GM21786 (cell line): Measurements from ENCODE around the gene PDXK.
"Not testable (repeated sequence)": the region's sequence is repeated elsewhere in the genome, so short reads cannot be mapped to it uniquely, and the experiment has no call there.

Experiments
- ATAC-seq: cut with Tn5 transposase; IDR thresholded peaks from one replicate; pipeline ENCODE4 v1.9.1; 2021; ENCODE audit not compliant: unreplicated experiment

The PDXK gene

GRCh38 chr21:43697758-43698643, 20.9 kb upstream of the PDXK start:
- ATAC-seq = no peak

GRCh38 chr21:43699492-43699777, 19.5 kb upstream of the PDXK start:
- not testable (repeated sequence) for ATAC-seq

GRCh38 chr21:43699933-43700599, 18.9 kb upstream of the PDXK start:
- no peak for ATAC-seq

- no peak for ATAC-seq
These were observed 16.8 kb upstream of the PDXK start for GRCh38 chr21:43701936-43702784.

GRCh38 chr21:43702785-43703034, 16.2 kb upstream of the PDXK start:
- no peak for ATAC-seq

- ATAC-seq = no peak
These were observed 15.7 kb upstream of the PDXK start for GRCh38 chr21:43703035-43703880.

GRCh38 chr21:43707462-43707861, 11.5 kb upstream of the PDXK start:
- no peak for ATAC-seq

- ATAC-seq = no peak
These were observed 10.1 kb upstream of the PDXK start for GRCh38 chr21:43708745-43709381.

- no peak for ATAC-seq
These were observed 6.5 kb upstream of the PDXK start for GRCh38 chr21:43712268-43712942.

- not testable (repeated sequence) for ATAC-seq
These were observed 5.8 kb upstream of the PDXK start for GRCh38 chr21:43713123-43713522.

GRCh38 chr21:43716376-43717165, 2.4 kb upstream of the PDXK start:
- ATAC-seq = peak; percentile 44

- ATAC-seq = no peak
These were observed 1.6 kb upstream of the PDXK start for GRCh38 chr21:43717166-43717853.

- no peak for ATAC-seq
These were observed 710 bp upstream of the PDXK start for GRCh38 chr21:43717967-43718871.

- ATAC-seq = no peak
These were observed 1.0 kb downstream of the PDXK start for GRCh38 chr21:43719748-43720538.

GRCh38 chr21:43720539-43721166, 1.7 kb downstream of the PDXK start:
- no peak for ATAC-seq

GRCh38 chr21:43721206-43721605, 2.3 kb downstream of the PDXK start:
- no peak for ATAC-seq
